IMR-90 (cell line): ENCODE measurements around the gene RNF213. TPM values are rescaled to one million over a fixed set of nuclear protein-coding genes. Genes with fewer than 3 reads are reported as not detected.

Experiments
- ATAC-seq: fragments of 200-7000 bp; cut with Tn5 transposase; 2 replicates; pipeline ENCODE4 v1.9.1; 2020; ENCODE audit warnings: low read depth, mild to moderate bottlenecking, moderate library complexity
- BruUV-seq: library from RNA; stranded (reverse); fragments of 400-500 nt; replicated peaks from 2 replicates; lab custom pipeline; 2021; lab: Mats Ljungman, UMichigan
- CTCF ChIA-PET: fragments of 300-600 bp; formaldehyde crosslinking; extraction: SDS; loops from one replicate; lab custom pipeline; 2021; ENCODE audit warnings: antibody characterized with exemption; lab: Yijun Ruan, JAX
- POLR2A ChIA-PET: fragments of 300-600 bp; sonication (Branson Sonifier 250); formaldehyde crosslinking; loops from one replicate; lab custom pipeline; 2022; ENCODE audit warnings: antibody characterized with exemption; ENCODE audit not compliant: unreplicated experiment; lab: Charles Lee
- DNase-seq: peaks from one replicate; pipeline ENCODE4 v3.0.0; 2013
- H2AFZ ChIP-seq: replicated peaks from 2 replicates; pipeline ENCODE3; 2013; ENCODE audit warnings: low read length, mild to moderate bottlenecking; ENCODE audit not compliant: poor library complexity
- H2AK5ac ChIP-seq: 2 replicates; pipeline ENCODE4 v1.6.1; 2013; ENCODE audit warnings: low read depth, low read length, inconsistent platforms
- H2AK9ac ChIP-seq: replicated peaks from 2 replicates; pipeline ENCODE3; 2013; ENCODE audit warnings: mild to moderate bottlenecking, low read depth, low read length, moderate library complexity; ENCODE audit not compliant: poor library complexity
- H2BK120ac ChIP-seq: 2 replicates; pipeline ENCODE4 v1.6.1; 2013; ENCODE audit warnings: low read depth, low read length, inconsistent platforms
- H2BK15ac ChIP-seq: 3 replicates; pipeline ENCODE4 v1.6.1; 2013; ENCODE audit warnings: low read depth, low read length, inconsistent platforms
- H2BK20ac ChIP-seq: 2 replicates; pipeline ENCODE4 v1.6.1; 2013; ENCODE audit warnings: low read depth, mild to moderate bottlenecking, inconsistent platforms, low read length, moderate library complexity
- H2BK5ac ChIP-seq: 2 replicates; pipeline ENCODE4 v1.6.1; 2013; ENCODE audit warnings: mild to moderate bottlenecking, low read depth, low read length, inconsistent platforms; ENCODE audit not compliant: poor library complexity, severe bottlenecking
- H3K14ac ChIP-seq: replicated peaks from 2 replicates; pipeline ENCODE4 v1.6.1; 2013; ENCODE audit warnings: low read depth, low read length, inconsistent platforms
- H3K18ac ChIP-seq: 2 replicates; pipeline ENCODE4 v1.6.1; 2013; ENCODE audit warnings: low read depth, low read length, control low read depth
- H3K23ac ChIP-seq: 2 replicates; pipeline ENCODE4 v1.6.1; 2013; ENCODE audit warnings: low read depth, low read length, inconsistent platforms
- H3K27ac ChIP-seq: 2 replicates; pipeline ENCODE4 v1.5.1; 2013; ENCODE audit warnings: mild to moderate bottlenecking, control low read depth, low read length; ENCODE audit not compliant: insufficient read depth
- H3K27me3 ChIP-seq: 2 replicates; pipeline ENCODE4 v1.6.1; 2013; ENCODE audit warnings: low read length; ENCODE audit not compliant: control insufficient read depth, insufficient read depth
- H3K36me3 ChIP-seq: 2 replicates; pipeline ENCODE4 v1.6.1; 2013; ENCODE audit warnings: low read length, mixed read lengths; ENCODE audit not compliant: control insufficient read depth, insufficient read depth
- H3K4ac ChIP-seq: 2 replicates; pipeline ENCODE4 v1.6.1; 2013; ENCODE audit warnings: low read depth, low read length, inconsistent platforms
- H3K4me1 ChIP-seq: 2 replicates; pipeline ENCODE4 v1.6.1; 2013; ENCODE audit warnings: low read length, mixed read lengths; ENCODE audit not compliant: control insufficient read depth, insufficient read depth
- H3K4me2 ChIP-seq: 2 replicates; pipeline ENCODE4 v1.6.1; 2013; ENCODE audit warnings: low read depth, mild to moderate bottlenecking, control low read depth, low read length, moderate library complexity
- H3K4me3 ChIP-seq: 2 replicates; pipeline ENCODE4 v1.5.1; 2013; ENCODE audit warnings: low read depth, mild to moderate bottlenecking, control low read depth, low read length, moderate library complexity; ENCODE audit not compliant: insufficient read depth
- H3K56ac ChIP-seq: 2 replicates; pipeline ENCODE4 v1.6.1; 2013; ENCODE audit warnings: low read length, inconsistent platforms; ENCODE audit not compliant: insufficient read depth; ENCODE audit errors: extremely low read depth
- H3K79me1 ChIP-seq, 2 experiments: 2 replicates each; pipeline ENCODE4 v1.6.1; 2013; ENCODE audit warnings: low read length in 2 of 2, inconsistent platforms in 1 of 2, low read depth in 1 of 2
- H3K9ac ChIP-seq: 2 replicates; pipeline ENCODE4 v1.6.1; 2013; ENCODE audit warnings: low read depth, low read length, control low read depth
- H3K9me1 ChIP-seq: 2 replicates; pipeline ENCODE4 v1.6.1; 2013; ENCODE audit warnings: low read length, inconsistent platforms; ENCODE audit not compliant: insufficient read depth
- H3K9me3 ChIP-seq: 2 replicates; pipeline ENCODE4 v1.6.1; 2013; ENCODE audit warnings: low read length; ENCODE audit not compliant: control insufficient read depth, insufficient read depth
- H4K20me1 ChIP-seq: 2 replicates; pipeline ENCODE4 v1.6.1; 2013; ENCODE audit warnings: low read length, inconsistent platforms; ENCODE audit not compliant: insufficient read depth
- H4K5ac ChIP-seq: 2 replicates; pipeline ENCODE4 v1.6.1; 2013; ENCODE audit warnings: mild to moderate bottlenecking, low read depth, low read length, control low read depth
- H4K8ac ChIP-seq, 2 experiments: 2 replicates each; pipeline ENCODE4 v1.6.1; 2013; ENCODE audit warnings: low read depth in 2 of 2, low read length in 2 of 2, control low read depth in 1 of 2, inconsistent platforms in 1 of 2
- H4K91ac ChIP-seq: 2 replicates; pipeline ENCODE4 v1.6.1; 2013; ENCODE audit warnings: low read depth, low read length, inconsistent platforms; ENCODE audit not compliant: insufficient read depth
- BHLHE40 ChIP-seq: fragments of 150-350 bp; IDR thresholded peaks from 2 replicates; pipeline ENCODE4 v1.6.1; 2016; ENCODE audit warnings: mild to moderate bottlenecking, low read depth, low read length
- CHD1 ChIP-seq: IDR thresholded peaks from 2 replicates; pipeline ENCODE4 v1.6.1; 2012; ENCODE audit warnings: low read depth, low read length, improper control_type of control experiment
- ELK1 ChIP-seq: fragments of 150-350 bp; IDR thresholded peaks from 2 replicates; pipeline ENCODE4 v1.6.1; 2016; ENCODE audit warnings: low read depth, mild to moderate bottlenecking, low read length, moderate library complexity, borderline replicate concordance
- FOS ChIP-seq: fragments of 150-350 bp; IDR thresholded peaks from 2 replicates; pipeline ENCODE4 v1.6.1; 2016; ENCODE audit warnings: low read depth, low read length
- MAFK ChIP-seq: IDR thresholded peaks from 2 replicates; pipeline ENCODE4 v1.6.1; 2012; ENCODE audit warnings: low read depth, low read length, improper control_type of control experiment
- MAZ ChIP-seq: IDR thresholded peaks from 2 replicates; pipeline ENCODE4 v1.6.1; 2012; ENCODE audit warnings: low read depth, mild to moderate bottlenecking, low read length, improper control_type of control experiment, moderate library complexity, borderline replicate concordance
- SMC3 ChIP-seq: fragments of 150-350 bp; IDR thresholded peaks from 2 replicates; pipeline ENCODE4 v1.6.1; 2016; ENCODE audit warnings: low read depth, mild to moderate bottlenecking, antibody characterized with exemption, low read length, moderate library complexity
- USF2 ChIP-seq: fragments of 150-350 bp; IDR thresholded peaks from 2 replicates; pipeline ENCODE4 v1.6.1; 2017; ENCODE audit warnings: mild to moderate bottlenecking, antibody characterized with exemption, low read length, low read depth
- WGBS, 2 experiments: methylation state at CpG; one replicate each; pipeline versions ENCODE4 v1.1.5 to v1.1.7; 2013; ENCODE audit warnings: missing lambda C conversion rate in 2 of 2; ENCODE audit not compliant: insufficient read length in 1 of 2; ENCODE audit errors: extremely low coverage in 2 of 2; 5-methylcytosine and 5-hydroxymethylcytosine counted together
- dilution Hi-C: fragments of 300-500 bp; cut with HindIII; formaldehyde crosslinking; loops from one replicate; pipeline ENCODE4 v1.14.3; 2018; ENCODE audit warnings: low sequenced_read_pairs; ENCODE audit not compliant: unreplicated experiment
- in situ Hi-C: fragments of 300-500 bp; cut with MboI; formaldehyde crosslinking; loops from 3 replicates; pipeline ENCODE4 v1.14.3; 2019; ENCODE audit warnings: low sequenced_read_pairs, inconsistent platforms, mixed read lengths
- intact Hi-C: fragments of 100-400 bp; cut with micrococcal nuclease; formaldehyde crosslinking; loops from 2 replicates; pipeline ENCODE4 v1.10.0; 2022
- polyA plus RNA-seq, 3 experiments: library from polyadenylated mRNA; depleted of rRNA; stranded (reverse); fragments of >200 nt; gene quantifications; 2 replicates each; pipeline ENCODE4 v1.2.3, GENCODE V29; 2012; ENCODE audit warnings: low replicate concordance in 1 of 3
- total RNA-seq: library from RNA; depleted of rRNA; stranded (reverse); fragments of >200 nt; gene quantifications from 2 replicates; pipeline ENCODE4 v1.2.3, GENCODE V29; 2012

Gene RNF213
- total and polyA plus RNA-seq, 2 of the 4 experiments (the other 2 are of a cell fraction) = 23.4 to 36.0 TPM

GRCh38 chr17:80397034-80397387 is 136.4 kb downstream of the RNF213 start:
- in situ Hi-C loops (no loop called here), dilution Hi-C loops (no loop called here), intact Hi-C loops (no loop called here)
- H3K9me1 ChIP-seq = 0 out of 2 replicates have a peak, but pooled peaks cover 2% of the 10 kb centered on the region
- H2BK120ac ChIP-seq = no peak overlapping the region
- H2BK20ac ChIP-seq = no peak overlapping the region
- H3K9ac ChIP-seq = no peak overlapping the region
- no peak overlapping the region for H3K56ac ChIP-seq
- H3K4me3 ChIP-seq = no peak overlapping the region
- no peak overlapping the region for H4K5ac ChIP-seq
- no peak for DNase-seq
- H3K23ac ChIP-seq = no peak overlapping the region
- CTCF ChIA-PET = no interaction called here
- H3K4me2 ChIP-seq = no peak overlapping the region
- H3K18ac ChIP-seq = no peak overlapping the region
- H2BK15ac ChIP-seq = no peak overlapping the region
- BruUV-seq = no TSS peak
- H3K79me1 ChIP-seq = peaks cover 0 to 4% of the 10 kb centered on the region in 2 experiments; a peak in 1 of 4 replicates
- no peak overlapping the region for H2AK5ac ChIP-seq
- peaks cover 2% of the 10 kb centered on the region for H3K4me1 ChIP-seq
- no peak overlapping the region for H2AFZ ChIP-seq
- H4K91ac ChIP-seq = no peak overlapping the region
- H3K4ac ChIP-seq = no peak overlapping the region
- H3K9me3 ChIP-seq = no peaks in the 10 kb centered on the region
- no peaks in the 10 kb centered on the region for H4K20me1 ChIP-seq
- POLR2A ChIA-PET = no interaction called here
- no peak overlapping the region for H4K8ac ChIP-seq
- TF ChIP-seq FOS (no peak), ELK1 (no peak), USF2 (no peak), CHD1 (no peak), SMC3 (no peak), MAZ (no peak), MAFK (no peak), BHLHE40 (no peak)
- peaks cover 28% of the 10 kb centered on the region for H3K36me3 ChIP-seq
- H3K27me3 ChIP-seq = no peaks in the 10 kb centered on the region
- no peak overlapping the region for H3K27ac ChIP-seq
- H2BK5ac ChIP-seq = no peak overlapping the region
- peak overlapping the region; percentile 72 for H2AK9ac ChIP-seq
- no peak overlapping the region for H3K14ac ChIP-seq
- WGBS, 2 experiments = 100% methylated on average over 3 of the region's 6 CpGs; no CpG with 5 or more reads in 1 of the 2 experiments
- ATAC-seq = no peak
